ENCODE data around the gene ITGB6. TPM values are rescaled to one million over a fixed set of nuclear protein-coding genes. Genes with fewer than 3 reads are reported as not detected.
"Not testable (repeated sequence)": the region's sequence is repeated elsewhere in the genome, so short reads cannot be mapped to it uniquely, and the experiment has no call there.

Gene ITGB6
- total RNA-seq, 1 donor from 2014 or later, result 2.9 TPM

DNA sequence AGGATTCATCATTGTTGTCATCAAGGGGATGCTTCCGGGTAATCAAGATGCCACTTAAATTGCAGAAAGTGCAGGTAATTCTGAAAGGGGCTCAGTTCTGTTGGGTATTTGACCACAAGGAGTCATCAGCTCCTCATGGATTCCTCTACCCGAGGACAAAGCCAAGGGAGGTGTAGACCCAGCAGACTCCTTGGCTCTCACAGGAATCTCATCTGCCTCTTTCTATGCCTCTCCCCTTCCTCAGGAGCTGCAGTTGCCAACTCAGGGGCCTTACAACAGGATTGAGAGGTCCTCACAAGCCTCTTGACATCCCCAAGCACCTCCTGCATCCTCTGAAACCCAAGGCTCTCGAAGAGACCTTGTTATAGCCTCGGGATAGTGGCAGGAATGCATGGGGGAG, 44.0 kb downstream of the ITGB6 start:
- ATAC-seq (ENCODE audit: poor library complexity) (no peak), DNase-seq (no peak)
- intact Hi-C loops (cut with DNase I), result no loop called here

DNA sequence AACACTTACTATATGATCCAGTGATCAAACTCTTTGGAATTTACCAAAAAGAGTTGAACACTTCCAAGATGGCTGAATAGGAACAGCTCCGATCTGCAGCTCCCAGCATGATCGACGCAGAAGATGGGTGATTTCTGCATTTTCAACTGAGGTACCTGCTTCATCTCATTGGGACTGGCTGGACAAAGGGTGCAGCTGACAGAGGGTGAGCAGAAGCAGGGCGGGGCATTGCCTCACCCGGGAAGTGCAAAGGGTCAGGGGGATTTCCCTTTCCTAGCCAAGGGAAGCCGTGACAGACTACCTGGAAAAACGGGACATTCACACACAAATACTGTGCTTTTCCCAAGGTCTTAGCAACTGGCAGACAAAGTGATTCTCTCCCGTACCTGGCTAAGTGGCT, 51.7 kb downstream of the ITGB6 start:
- ATAC-seq (ENCODE audit: poor library complexity); DNase-seq; intact Hi-C loops (cut with DNase I): not testable (repeated sequence)

DNA sequence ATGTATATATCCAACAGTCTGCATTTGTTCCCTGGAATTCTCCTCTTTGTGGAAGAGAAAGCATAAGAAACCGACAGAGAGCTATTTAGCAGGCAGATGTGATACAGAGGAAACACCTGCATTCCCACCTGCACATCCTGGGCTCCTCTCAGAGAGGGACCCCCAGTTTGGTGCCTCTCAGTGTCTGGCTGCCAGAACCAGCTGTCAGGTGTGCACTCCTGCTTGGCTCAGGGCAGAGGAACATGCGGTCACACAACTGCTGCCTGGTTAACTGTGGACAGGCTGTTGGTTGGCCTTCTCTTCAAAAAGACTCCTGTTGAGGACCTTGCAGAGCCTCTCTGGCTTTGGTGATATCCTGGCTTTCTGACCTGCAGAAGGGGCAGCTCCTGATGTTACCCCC, 54.6 kb downstream of the ITGB6 start:
- DNase-seq (no peak), ATAC-seq (ENCODE audit: poor library complexity) (no peak)
- intact Hi-C loops (cut with DNase I), result no loop called here

DNA sequence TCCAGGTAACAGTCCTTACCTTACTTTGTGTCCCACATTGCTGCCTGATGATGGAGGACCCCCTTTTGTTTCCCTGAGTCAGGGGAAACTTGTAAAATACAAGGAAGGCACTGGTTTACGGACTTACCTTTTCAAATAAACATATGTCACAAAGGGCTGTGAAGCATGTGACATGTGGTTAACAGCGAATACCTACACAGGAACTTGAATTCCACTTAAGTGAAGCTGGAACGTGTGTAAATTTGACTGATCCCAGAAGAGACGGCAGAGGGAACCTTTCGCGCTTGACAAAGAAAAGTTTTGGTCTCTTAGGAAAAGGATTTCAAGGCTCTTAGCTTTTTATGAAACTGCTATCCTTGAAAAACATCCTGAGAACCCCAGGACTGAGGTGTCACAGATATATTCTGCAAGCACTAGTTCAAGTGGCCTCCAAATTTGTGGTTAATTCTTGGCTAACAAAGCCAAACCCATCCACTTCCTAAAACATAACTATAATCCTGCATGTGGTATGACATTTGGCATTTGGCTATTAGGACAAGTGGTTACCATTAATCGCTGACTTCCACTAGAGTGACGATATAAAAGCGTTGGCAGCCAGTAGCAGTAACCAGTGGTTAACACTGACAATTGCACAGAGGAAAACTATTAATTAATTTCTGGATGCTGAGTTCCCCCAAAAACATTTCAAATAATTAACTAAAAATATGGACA, 55.6 kb downstream of the ITGB6 start:
- intact Hi-C loops (cut with DNase I), result no loop called here
- ATAC-seq (ENCODE audit: poor library complexity) (no peak), DNase-seq (no peak)

DNA sequence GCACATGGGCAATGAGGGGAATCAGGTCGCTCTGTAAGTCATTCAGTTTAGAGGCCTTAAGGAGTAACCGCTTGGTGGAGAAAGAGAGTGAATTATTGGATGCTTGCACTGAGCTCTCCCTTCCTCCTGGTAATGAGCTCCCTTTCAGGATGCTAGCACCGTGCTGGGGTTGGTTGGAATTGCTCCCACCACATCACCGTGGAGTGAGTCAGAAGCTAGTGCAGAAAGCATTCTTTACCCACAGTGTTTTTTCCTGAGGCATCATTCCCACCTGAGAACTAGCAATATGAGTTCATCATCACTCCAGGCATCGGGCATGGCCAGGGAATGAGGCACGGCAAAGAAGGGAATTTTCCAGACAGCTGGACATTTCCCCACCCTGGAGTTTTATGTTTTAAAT, 57.6 kb downstream of the ITGB6 start:
- ATAC-seq (ENCODE audit: poor library complexity), result no peak
- intact Hi-C loops (cut with DNase I), result no loop called here
- DNase-seq, result no peak

DNA sequence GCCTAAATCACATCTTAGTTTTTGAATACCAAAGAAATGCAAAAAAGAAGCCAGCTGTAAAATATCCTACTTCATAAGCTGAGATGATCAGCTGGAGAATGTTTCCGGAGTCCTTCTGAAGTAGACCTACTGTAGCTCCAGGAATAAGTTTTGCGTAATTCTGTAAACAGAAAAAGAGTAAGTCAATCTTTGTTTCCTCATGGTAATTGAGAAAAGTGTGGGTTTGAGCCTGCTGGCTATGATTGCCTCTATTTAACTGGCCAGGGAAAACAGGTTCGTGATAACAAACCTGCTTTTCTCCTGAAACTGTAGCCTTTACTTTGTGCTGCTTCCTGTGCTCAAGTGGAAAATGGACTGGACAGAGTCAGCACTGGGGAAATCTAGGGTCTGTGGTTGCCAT, 58.2 kb downstream of the ITGB6 start:
- intact Hi-C loops (cut with DNase I), result no loop called here
- DNase-seq, result no peak
- no peak for ATAC-seq (ENCODE audit: poor library complexity)

DNA sequence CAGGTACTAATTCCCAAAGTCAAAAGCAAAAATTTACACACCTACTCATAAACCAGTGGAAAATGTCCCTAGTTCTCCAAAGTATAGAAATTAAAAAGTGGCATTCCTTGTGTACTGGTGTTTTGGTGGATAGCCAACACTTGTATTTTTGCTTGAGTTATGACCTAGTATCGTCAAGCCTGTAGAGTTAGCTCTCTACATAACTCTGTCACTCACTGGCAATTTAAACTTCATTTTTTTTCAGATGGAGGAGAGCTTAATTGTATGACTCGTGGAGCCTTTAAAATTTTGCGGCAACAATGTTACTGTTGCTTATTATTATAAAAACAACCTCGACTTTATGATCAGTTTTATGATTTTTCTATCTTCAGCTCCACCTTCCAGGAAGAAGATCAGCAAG, 58.7 kb downstream of the ITGB6 start:
- intact Hi-C loops (cut with DNase I), result no loop called here
- ATAC-seq (ENCODE audit: poor library complexity) (no peak), DNase-seq (no peak)

DNA sequence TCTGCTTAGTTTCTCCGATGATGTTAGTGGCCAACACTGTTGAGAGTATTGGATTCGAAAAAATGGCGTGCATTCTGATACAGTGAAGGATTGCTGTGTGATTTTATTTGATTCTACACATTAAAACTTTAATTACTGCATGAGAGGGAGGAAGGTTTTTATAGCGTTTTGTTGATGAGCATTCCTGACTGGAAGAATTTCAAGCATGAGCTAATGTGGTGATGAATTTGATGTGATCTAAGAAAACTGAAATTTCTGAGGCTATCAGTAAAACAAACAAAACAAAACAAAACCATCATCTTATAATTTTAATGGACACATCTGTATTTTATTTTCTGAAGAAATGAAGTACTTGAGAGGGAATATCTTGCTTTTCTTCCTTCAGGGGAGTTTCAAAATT, 59.6 kb downstream of the ITGB6 start:
- intact Hi-C loops (cut with DNase I), result no loop called here
- DNase-seq (no peak), ATAC-seq (ENCODE audit: poor library complexity) (no peak)

DNA sequence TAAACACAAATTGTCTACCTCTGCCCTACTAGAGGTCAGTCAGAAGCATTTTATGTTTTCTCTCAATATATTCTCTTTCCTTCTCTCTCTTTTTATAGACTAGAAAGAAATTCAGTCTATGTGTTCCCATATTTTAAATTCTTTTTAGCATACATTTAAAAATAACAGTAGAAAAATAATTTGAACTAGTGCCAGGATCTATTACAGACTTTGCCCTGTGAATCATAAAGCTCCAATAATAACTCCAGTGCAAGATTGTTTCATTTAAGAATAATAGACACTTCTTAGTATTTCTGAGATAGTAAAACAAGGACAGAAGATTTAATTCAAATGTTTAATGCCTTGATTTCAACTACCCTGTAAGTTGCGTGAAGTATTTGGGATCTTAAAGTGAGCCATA, 60.1 kb downstream of the ITGB6 start:
- intact Hi-C loops (cut with DNase I), result no loop called here
- ATAC-seq (ENCODE audit: poor library complexity) (no peak), DNase-seq (no peak)

DNA sequence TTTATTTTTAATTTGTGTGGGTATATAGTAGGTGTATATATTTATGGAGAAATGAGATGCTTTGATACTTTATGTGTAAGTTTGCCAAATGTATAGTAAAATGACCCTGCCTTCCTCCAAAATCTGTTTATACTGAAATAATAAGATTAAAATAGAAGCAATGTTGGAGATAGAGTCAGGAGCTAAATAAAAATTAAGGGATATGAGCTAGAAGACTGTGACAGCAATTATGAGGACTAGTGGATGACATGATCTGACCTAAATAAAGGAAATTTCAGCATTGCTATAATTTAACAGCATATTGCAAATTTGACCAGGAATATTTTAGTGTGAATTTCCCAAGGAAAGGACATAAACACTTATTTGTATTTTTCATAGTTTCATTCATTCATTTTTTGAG, 60.7 kb downstream of the ITGB6 start:
- ATAC-seq (ENCODE audit: poor library complexity), result no peak
- intact Hi-C loops (cut with DNase I), result no loop called here

DNA sequence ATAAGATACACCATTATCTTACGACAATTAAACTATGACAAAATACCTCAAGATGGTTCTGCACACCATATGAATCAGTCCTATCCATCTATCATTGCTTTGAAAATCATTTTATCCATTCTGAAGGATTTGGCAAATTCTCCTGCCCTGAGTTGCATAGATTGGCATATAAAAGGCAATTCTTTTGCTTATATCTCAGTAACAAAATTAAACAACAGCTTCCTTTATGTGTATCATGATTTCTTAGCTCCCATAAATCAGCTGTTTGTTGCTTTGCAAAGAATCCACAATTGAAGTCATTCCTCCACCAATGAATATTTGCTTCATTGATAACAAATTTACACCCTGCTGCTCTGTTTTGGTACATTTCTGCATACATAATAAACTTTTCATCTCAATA, 61.7 kb downstream of the ITGB6 start:
- intact Hi-C loops (cut with DNase I), result no loop called here
- DNase-seq, result no peak
- no peak for ATAC-seq (ENCODE audit: poor library complexity)

More for the DNA sequence above, 60.7 kb downstream of the ITGB6 start:
- no peak for DNase-seq

DNA sequence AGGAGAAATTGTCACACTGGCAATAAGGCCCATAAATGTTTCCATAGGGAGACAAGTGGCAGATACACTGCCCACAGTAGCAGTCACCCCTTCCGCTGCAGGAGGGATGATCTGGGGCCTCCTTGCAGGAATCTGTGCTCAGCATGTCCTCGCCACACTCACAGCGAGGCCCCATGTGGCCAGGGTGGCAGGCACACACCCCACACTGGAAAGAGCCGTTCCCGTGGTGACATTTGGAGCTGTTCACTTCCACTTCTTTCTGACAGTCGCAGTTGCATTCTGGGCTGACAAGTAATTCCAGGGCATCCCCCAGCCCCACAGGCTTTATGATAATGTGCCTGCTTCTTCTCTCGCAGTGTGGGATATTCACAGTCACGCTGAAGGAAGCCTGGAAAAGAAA, 62.6 kb downstream of the ITGB6 start:
- ATAC-seq (ENCODE audit: poor library complexity) (no peak), DNase-seq (no peak)
- intact Hi-C loops (cut with DNase I), result no loop called here

DNA sequence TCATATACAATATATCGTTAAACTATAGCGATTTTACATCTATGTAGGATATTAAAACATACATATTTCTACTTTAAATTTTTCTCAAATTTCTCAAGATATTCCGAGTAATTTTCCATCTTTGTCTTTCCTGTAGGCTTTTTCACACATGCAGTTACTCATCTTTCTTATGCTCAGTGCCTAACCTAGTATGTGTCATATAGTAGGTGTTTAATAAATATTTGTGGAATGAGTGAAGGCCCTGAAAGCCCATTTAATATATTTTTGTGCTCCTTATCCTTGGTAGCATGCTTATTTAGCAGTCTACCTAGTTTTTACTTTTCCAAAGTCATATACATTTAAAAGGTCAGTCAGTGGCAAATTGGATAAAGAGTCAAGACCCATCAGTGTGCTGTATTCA, 67.3 kb downstream of the ITGB6 start:
- DNase-seq, result no peak
- intact Hi-C loops (cut with DNase I), result no loop called here
- ATAC-seq (ENCODE audit: poor library complexity), result no peak

DNA sequence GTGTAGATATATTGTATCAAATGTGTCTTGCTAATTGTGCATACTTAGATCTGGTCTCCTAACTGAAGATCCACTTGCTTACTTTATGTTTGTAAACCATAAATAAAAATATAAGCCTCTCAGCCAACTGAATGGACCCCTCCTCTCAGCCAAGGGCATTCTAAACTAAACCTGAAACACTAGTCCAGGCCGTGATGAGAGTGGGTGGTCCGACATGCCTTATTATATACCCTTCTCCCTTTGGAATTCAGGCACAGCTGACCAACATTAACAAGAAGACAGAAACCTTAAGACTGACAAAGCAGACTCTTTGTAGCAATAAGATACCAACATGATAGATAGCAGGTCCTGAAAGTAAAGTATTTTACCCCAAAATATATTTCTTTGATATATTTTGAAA, 73.3 kb downstream of the ITGB6 start:
- DNase-seq (no peak), ATAC-seq (ENCODE audit: poor library complexity) (no peak)
- intact Hi-C loops (cut with DNase I), result no loop called here

DNA sequence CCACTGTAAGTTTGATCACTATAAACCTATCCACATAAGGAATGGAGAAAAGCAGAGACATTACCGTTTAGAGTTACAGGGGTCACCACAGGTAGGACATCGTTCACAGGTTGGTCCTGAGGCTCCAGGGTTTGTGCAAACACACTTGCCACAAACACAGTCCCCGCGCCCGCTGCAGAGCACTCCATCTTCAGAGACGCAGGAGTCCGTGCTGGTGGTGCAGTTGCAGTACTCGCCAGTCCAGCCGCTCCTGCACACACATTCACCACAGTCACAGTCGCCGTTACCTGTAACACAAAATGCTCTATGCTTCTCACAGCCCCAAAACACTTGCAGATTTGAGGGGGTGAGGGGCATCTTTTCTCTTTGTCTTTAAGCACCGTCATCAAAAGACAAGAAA, 73.8 kb downstream of the ITGB6 start:
- ATAC-seq (ENCODE audit: poor library complexity) (no peak), DNase-seq (no peak)
- intact Hi-C loops (cut with DNase I), result no loop called here

DNA sequence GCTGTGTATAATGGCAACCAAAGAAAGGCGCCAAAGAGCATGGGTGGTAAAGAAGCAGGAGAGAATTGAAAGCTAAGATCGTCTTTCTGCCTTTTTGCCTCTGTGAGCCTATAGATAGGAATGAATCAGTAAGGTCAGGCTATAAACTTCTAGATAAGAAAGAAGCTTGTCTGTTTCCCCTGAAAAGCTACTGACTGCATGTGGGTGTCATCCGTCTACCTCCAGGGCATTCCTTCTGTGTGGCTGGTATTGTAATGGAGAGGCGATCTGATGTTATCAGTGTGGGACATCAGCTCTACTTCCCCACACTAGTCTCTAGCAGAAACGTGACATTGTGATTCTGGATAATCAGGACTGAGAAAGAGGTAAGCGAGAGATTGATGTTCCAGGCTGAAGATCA, 74.2 kb downstream of the ITGB6 start:
- DNase-seq (no peak), ATAC-seq (ENCODE audit: poor library complexity) (no peak)
- intact Hi-C loops (cut with DNase I), result no loop called here

DNA sequence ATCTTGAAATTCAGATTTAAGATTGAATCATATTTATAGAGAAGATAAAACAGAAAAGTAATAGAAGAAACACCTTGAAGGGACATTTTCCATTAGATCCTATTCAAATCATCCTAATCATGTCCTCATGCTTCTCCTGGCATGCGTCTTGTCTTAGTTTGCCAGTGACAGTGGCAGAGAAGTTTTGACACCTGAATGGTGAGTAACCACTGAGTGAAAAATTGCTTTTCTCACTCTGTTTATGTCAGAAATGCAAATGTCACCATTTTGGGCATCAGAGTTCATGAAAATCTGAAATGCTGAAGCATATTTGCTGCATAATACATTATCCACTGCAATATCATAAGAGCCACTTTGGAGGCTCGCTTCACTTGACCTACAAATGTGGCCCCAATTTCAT, 74.7 kb downstream of the ITGB6 start:
- intact Hi-C loops (cut with DNase I), result no loop called here
- ATAC-seq (ENCODE audit: poor library complexity) (no peak), DNase-seq (no peak)

DNA sequence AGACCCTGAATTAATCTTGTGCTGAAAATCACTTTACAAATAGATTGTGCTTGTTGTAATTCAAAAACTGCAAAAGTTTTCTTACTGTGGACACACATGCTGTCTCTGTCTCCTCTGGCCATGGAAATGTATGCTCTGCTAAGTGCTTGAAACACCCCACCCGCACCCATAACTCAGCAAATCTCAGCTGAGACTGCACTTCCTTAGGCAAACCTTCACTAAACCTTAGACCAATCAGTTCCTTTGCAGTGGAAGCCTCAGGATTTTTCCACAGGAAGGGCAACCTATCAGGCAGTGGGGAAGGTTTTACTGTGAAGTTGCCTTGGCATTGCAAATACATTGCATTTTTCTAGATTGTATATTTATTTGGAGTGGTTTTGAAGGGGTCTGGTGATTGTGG, 75.5 kb downstream of the ITGB6 start:
- DNase-seq (no peak), ATAC-seq (ENCODE audit: poor library complexity) (no peak)
- intact Hi-C loops (cut with DNase I), result no loop called here

DNA sequence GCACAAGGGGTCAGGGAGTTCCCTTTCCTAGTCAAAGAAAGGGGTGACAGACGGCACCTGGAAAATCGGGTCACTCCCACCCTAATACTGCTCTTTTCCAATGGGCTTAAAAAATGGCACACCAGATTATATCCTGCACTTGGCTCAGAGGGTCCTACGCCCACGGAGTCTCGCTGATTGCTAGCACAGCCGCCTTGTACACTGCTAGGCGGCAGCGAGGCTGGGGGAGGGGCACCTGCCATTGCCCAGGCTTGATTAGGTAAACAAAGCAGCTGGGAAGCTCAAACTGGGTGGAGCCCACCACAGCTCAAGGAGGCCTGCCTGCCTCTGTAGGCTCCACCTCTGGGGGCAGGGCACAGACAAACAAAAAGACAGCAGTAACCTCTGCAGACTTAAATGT, 85.4 kb downstream of the ITGB6 start:
- DNase-seq; ATAC-seq (ENCODE audit: poor library complexity): not testable (repeated sequence)
- intact Hi-C loops (cut with DNase I), result loop anchor here (5.0 kb wide), 1 partner anchor 878 kb away; no protein-coding TSS in a partner anchor

DNA sequence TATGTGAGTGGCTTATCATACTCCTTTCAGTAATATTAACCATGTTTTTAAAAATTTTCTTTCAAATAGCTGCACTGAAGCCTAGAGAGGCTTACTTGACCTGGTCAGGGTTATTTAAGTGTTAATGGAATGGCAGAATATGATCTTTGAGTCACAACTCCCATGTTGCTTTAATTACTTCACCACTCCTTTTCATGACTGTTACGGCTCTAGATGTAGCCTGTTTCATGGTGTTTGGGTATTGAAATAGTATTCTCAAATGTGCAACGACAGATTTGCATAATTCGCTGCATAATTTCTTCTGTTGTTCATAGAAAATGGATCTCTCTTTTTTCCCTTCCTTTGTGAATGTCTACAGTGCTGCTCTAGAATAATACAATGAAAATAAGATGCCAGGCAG, 86.1 kb downstream of the ITGB6 start:
- intact Hi-C loops (cut with DNase I), result loop anchor here (5.0 kb wide), 1 partner anchor 878 kb away; no protein-coding TSS in a partner anchor
- DNase-seq (no peak), ATAC-seq (ENCODE audit: poor library complexity) (no peak)

Measured in Right ventricle myocardium superior (tissue), 1 donor.